Inflammatory macrophage (primary cell): ENCODE data around the gene GSE1.

Source experiments
- DNase-seq, 2 donors: peaks; one replicate each; pipeline ENCODE4 v3.0.0-alpha.2; 2020 to 2022

The GSE1 gene

GRCh38 chr16:85574672-85575475, 38.2 kb upstream of the GSE1 start:
- DNase-seq: no peak

GRCh38 chr16:85575920-85576319, 37.2 kb upstream of the GSE1 start:
- DNase-seq: no peak

GRCh38 chr16:85576944-85577343, 36.2 kb upstream of the GSE1 start:
- no peak for DNase-seq

- DNase-seq: no peak
Observed at GRCh38 chr16:85577899-85578598, 35.1 kb upstream of the GSE1 start.

GRCh38 chr16:85578599-85578948, 34.5 kb upstream of the GSE1 start:
- DNase-seq: no peak

- DNase-seq: no peak
Observed at GRCh38 chr16:85579191-85579590, 33.9 kb upstream of the GSE1 start.

- no peak for DNase-seq
Observed at GRCh38 chr16:85579923-85580580, 33.1 kb upstream of the GSE1 start.

GRCh38 chr16:85580684-85581083, 32.4 kb upstream of the GSE1 start:
- no peak for DNase-seq

- no peak for DNase-seq
Observed at GRCh38 chr16:85582229-85582991, 30.7 kb upstream of the GSE1 start.

GRCh38 chr16:85583491-85584181, 29.5 kb upstream of the GSE1 start:
- no peak for DNase-seq

GRCh38 chr16:85584267-85584666, 28.9 kb upstream of the GSE1 start:
- no peak for DNase-seq

GRCh38 chr16:85584819-85585282, 28.3 kb upstream of the GSE1 start:
- DNase-seq: no peak

GRCh38 chr16:85585711-85586110, 27.4 kb upstream of the GSE1 start:
- DNase-seq: no peak

GRCh38 chr16:85586380-85587104, 26.6 kb upstream of the GSE1 start:
- no peak for DNase-seq

- DNase-seq: no peak
Observed at GRCh38 chr16:85587762-85588556, 25.2 kb upstream of the GSE1 start.

GRCh38 chr16:85588562-85589503, 24.3 kb upstream of the GSE1 start:
- DNase-seq: no peak

GRCh38 chr16:85589688-85590505, 23.2 kb upstream of the GSE1 start:
- no peak for DNase-seq

GRCh38 chr16:85590506-85590832, 22.7 kb upstream of the GSE1 start:
- DNase-seq: no peak

GRCh38 chr16:85591381-85591780, 21.7 kb upstream of the GSE1 start:
- DNase-seq: no peak
